ENCODE results near the gene UBE2O. TPM values are rescaled to one million over a fixed set of nuclear protein-coding genes. Genes with fewer than 3 reads are reported as not detected.

UBE2O gene
- total RNA-seq, 2 donors from 2014 or later = 19.5 to 21.8 TPM

DNA sequence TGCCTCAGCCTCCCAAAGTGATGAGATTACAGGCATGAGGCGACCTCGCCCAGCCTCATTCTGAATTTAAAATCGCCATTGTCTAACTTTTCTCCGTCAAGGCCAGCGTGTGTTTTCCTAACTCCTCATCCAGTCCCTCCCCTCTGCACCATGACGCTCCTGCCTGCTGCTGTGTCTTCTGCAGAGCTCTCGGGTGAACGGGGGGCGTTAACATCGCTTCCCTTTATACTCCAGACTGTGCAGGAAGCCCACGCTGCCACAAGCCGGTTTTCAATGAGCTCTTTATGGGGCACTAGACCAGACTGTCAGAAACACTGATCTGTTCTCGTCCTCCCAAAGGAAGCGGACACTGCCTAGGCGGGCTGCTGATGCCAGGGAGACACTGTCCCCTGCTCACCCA lies 27.7 kb upstream of the UBE2O start:
- TF ChIP-seq, protein P1, sequence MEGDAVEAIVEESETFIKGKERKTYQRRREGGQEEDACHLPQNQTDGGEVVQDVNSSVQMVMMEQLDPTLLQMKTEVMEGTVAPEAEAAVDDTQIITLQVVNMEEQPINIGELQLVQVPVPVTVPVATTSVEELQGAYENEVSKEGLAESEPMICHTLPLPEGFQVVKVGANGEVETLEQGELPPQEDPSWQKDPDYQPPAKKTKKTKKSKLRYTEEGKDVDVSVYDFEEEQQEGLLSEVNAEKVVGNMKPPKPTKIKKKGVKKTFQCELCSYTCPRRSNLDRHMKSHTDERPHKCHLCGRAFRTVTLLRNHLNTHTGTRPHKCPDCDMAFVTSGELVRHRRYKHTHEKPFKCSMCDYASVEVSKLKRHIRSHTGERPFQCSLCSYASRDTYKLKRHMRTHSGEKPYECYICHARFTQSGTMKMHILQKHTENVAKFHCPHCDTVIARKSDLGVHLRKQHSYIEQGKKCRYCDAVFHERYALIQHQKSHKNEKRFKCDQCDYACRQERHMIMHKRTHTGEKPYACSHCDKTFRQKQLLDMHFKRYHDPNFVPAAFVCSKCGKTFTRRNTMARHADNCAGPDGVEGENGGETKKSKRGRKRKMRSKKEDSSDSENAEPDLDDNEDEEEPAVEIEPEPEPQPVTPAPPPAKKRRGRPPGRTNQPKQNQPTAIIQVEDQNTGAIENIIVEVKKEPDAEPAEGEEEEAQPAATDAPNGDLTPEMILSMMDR (IDR thresholded peaks at IDR 0.05) = no peak
- no peak for DNase-seq (ENCODE audit: low spot score)
- H3K36me3 ChIP-seq = no peaks in the 10 kb centered on the region

DNA sequence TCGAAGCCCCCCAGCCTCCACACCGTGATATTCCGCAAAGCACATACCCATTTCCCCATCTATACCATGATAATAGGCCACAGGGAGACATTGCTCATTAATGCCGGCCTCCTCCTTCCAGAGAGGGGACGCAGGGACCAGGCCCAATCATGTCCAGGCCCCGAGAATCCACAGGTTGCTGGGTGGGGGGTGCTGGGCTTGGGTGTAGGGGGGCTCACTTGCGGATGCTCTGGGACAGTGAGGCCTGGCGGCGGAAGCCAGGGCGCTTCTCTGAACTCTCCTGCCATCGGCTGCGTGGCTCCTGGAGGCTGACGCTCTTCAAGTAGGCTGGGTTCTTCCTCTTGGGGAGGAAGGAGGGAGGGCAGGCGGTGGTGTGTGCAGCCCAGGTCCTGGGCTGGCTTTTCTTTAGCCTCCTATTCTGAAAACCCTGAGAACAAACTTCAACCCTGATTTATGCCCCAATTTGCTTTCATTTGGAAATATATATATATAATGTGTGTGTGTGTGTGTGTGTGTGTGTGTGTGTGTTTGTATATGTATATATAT lies 26.6 kb upstream of the UBE2O start:
- H3K27ac ChIP-seq = no peak overlapping the region
- TF ChIP-seq, protein P1 (IDR thresholded peaks at IDR 0.05) = no peak
- H3K9me3 ChIP-seq = no peaks in the 10 kb centered on the region
- no peaks in the 10 kb centered on the region for H3K27me3 ChIP-seq
- H3K4me3 ChIP-seq = no peak overlapping the region
- DNase-seq (ENCODE audit: low spot score) = no peak
- no peaks in the 10 kb centered on the region for H3K36me3 ChIP-seq
- H3K4me1 ChIP-seq = peaks cover 0 to 12% of the 10 kb centered on the region in 2 donors

More for the DNA sequence above, 27.7 kb upstream of the UBE2O start:
- peaks cover 0 to 22% of the 10 kb centered on the region in 2 donors for H3K4me1 ChIP-seq
- H3K4me3 ChIP-seq = no peak overlapping the region
- no peaks in the 10 kb centered on the region for H3K27me3 ChIP-seq
- peak overlapping the region in 1 of 2 donors; percentile 16 for H3K27ac ChIP-seq
- H3K9me3 ChIP-seq = no peaks in the 10 kb centered on the region

DNA sequence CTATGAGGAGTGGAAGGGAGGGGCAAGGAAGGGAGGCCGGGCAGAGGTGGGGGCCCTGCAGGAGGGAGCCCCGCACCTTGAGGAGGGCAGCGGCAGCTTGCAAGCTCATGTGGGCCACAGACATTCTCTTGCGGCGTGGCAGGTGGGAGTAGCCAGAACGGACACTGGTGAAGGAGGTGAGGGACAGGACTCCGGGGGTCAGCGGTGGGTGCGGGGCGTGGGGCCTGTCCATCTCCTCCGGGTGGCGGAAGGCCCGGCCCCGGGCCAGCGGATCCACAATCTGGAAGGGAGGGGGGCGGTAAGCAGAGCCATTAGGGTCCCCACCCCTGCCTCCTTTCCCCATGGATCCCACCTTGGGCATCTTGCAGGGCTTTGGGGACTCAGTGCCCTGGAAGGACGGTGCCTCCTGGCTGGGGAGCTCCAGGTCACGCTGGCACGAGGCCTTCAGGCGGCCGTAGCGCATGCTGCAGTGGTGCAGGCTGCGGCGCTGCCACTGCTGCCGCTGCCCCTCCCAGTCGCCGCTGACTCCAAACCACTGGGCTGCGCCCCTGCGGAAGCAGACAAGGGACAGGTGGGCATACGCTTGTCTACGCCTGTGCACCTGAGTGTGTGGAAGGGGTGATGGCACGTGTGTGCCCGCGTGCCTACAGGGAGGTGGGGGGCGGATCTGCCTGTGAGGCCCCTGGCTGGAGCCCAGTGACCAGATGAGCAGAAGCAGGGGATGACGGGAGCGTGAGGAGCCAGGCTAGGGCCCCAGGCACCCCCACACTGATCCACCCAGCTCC lies 26.0 kb upstream of the UBE2O start:
- Histone ChIP-seq H3K27ac (no peak overlapping the region), H3K4me3 (no peak overlapping the region), H3K9me3 (no peaks in the 10 kb centered on the region), H3K4me1 (peaks cover 0 to 7% of the 10 kb centered on the region in 2 donors), H3K27me3 (no peaks in the 10 kb centered on the region), H3K36me3 (peaks cover 2% of the 10 kb centered on the region)
- TF ChIP-seq, protein P1 (IDR thresholded peaks at IDR 0.05) = no peak
- DNase-seq (ENCODE audit: low spot score) = no peak

DNA sequence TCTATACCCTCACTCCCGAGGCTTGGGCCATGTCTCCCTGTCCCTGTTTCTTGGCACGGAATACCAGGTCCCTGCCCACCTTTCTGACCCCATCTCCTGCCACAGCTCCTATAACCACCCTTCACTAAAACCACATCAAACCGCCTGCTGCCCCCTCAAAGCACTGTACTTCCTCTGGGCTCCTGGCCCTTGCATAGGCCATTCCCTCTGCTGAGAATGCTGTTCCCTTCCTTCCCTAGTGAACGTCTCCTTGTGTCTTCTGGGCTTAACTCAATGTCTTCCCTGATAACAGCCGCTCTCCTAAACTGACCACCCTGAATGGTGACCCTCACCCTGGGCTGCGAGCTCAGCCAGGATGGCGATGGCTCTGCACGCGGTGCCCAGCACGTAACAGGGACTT lies 25.1 kb upstream of the UBE2O start:
- Histone ChIP-seq H3K4me3 (no peak overlapping the region), H3K27ac (no peak overlapping the region), H3K36me3 (peaks cover 5% of the 10 kb centered on the region), H3K4me1 (peaks cover 0 to 7% of the 10 kb centered on the region in 2 donors), H3K9me3 (no peaks in the 10 kb centered on the region), H3K27me3 (no peaks in the 10 kb centered on the region)
- no peak for DNase-seq (ENCODE audit: low spot score)
- TF ChIP-seq, protein P1 (IDR thresholded peaks at IDR 0.05) = no peak

DNA sequence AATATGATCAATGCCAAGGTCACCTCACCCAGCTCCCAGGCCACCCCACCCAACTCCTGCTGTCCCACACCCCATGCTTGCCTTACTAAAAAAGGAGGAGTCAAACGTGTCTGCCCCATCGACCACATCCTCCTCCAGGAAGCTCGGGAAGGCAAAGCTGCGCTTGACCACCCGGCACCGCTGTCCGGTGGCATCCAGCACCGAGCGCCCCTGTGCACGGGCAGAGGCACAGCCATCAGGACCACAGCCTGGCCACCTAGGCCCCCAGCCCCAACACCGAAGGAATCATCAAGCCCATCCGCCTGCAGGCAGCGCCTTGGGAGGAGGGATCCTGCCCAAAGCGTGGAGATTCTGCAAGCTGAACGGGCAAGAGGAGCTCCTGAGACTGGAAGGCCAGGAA lies 24.6 kb upstream of the UBE2O start:
- no peaks in the 10 kb centered on the region for H3K27me3 ChIP-seq
- DNase-seq (ENCODE audit: low spot score) = no peak
- TF ChIP-seq, protein P1 (IDR thresholded peaks at IDR 0.05) = no peak
- no peak overlapping the region for H3K4me3 ChIP-seq
- H3K36me3 ChIP-seq = peaks cover 7% of the 10 kb centered on the region
- H3K4me1 ChIP-seq = peaks cover 0 to 7% of the 10 kb centered on the region in 2 donors
- H3K27ac ChIP-seq = no peak overlapping the region
- H3K9me3 ChIP-seq = no peaks in the 10 kb centered on the region
